ENCODE results near the gene NBAS. TPM values are rescaled to one million over a fixed set of nuclear protein-coding genes. Genes with fewer than 3 reads are reported as not detected.

The NBAS gene
- total and polyA plus RNA-seq, 10 of the 15 experiments (the other 5 are each of a cell fraction or from before 2014, with no cell fraction given): 4.3 to 32.7 (median 20.8) TPM

DNA sequence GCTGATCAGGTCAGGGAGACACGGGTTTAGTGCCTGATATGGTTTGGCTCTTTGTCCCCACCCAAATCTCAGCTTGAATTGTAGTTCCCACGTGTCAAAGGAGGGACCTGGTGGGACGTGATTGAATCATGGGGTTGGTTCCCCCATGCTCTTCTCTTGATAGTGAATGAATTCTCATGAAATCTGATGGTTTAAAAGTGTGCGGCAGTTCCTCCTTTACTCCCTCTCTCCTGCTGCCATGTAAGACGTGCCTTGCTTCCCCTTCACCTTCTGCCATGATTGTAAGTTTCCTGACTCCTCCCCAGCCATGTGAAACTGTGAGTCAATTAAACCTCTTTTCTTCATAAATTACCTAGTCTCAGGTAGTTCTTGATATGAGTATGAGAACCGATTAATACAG lies 424.5 kb downstream of the NBAS start:
- SMC1A ChIA-PET (ENCODE audit: uncharacterized antibody, unreplicated experiment): no interaction called here
- POLR2A ChIA-PET: no interaction called here
- ATAC-seq: no peak

More for the DNA sequence above, 424.5 kb downstream of the NBAS start:
- Histone ChIP-seq H3K79me2 (ENCODE audit: control insufficient read depth, insufficient read depth, low read length) (no peaks in the 10 kb centered on the region), H3K4me1 (ENCODE audit: control insufficient read depth, insufficient read depth, low read length) (0 out of 2 replicates have a peak, but pooled peaks cover 2% of the 10 kb centered on the region), H2AFZ (ENCODE audit: control insufficient read depth, low read depth, low read length) (no peak overlapping the region), H3K36me3 (ENCODE audit: control insufficient read depth in 2 of 2, insufficient read depth in 2 of 2, low read length in 1 of 2) (no peaks in the 10 kb centered on the region), H3K4me3 (no peak overlapping the region), H3K27me3 (replicated peaks in 1 of 2; ENCODE audit: control insufficient read depth in 2 of 2, insufficient read depth in 2 of 2, low read length in 1 of 2) (no peaks in the 10 kb centered on the region), H3K27ac (ENCODE audit: control insufficient read depth, insufficient read depth) (no peak overlapping the region), H3K9ac (ENCODE audit: control insufficient read depth, insufficient read depth, low read length) (no peak overlapping the region), H4K20me1 (ENCODE audit: control insufficient read depth, insufficient read depth) (no peaks in the 10 kb centered on the region), H3K9me3 (replicated peaks; ENCODE audit: control insufficient read depth, insufficient read depth, low read length) (no peaks in the 10 kb centered on the region), H3K4me2 (ENCODE audit: control insufficient read depth, insufficient read depth) (no peak overlapping the region)
- WGBS (ENCODE audit: insufficient coverage, insufficient replicate concordance, low lambda C conversion rate, missing lambda C conversion rate): 52% methylated on average over 6 of the region's 6 CpGs
- TF ChIP-seq PAX8 (IDR thresholded peaks at IDR 0.05): no peak
- no peak for TF ChIP-seq PAX5 (IDR thresholded peaks at IDR 0.05; ENCODE audit: borderline replicate concordance, low read depth, low read length)
- TF ChIP-seq IKZF1 (conservative IDR thresholded peaks at IDR 0.05): no peak
- no peak for TF ChIP-seq ZSCAN29 (IDR thresholded peaks at IDR 0.05)
- TF ChIP-seq, protein P1, sequence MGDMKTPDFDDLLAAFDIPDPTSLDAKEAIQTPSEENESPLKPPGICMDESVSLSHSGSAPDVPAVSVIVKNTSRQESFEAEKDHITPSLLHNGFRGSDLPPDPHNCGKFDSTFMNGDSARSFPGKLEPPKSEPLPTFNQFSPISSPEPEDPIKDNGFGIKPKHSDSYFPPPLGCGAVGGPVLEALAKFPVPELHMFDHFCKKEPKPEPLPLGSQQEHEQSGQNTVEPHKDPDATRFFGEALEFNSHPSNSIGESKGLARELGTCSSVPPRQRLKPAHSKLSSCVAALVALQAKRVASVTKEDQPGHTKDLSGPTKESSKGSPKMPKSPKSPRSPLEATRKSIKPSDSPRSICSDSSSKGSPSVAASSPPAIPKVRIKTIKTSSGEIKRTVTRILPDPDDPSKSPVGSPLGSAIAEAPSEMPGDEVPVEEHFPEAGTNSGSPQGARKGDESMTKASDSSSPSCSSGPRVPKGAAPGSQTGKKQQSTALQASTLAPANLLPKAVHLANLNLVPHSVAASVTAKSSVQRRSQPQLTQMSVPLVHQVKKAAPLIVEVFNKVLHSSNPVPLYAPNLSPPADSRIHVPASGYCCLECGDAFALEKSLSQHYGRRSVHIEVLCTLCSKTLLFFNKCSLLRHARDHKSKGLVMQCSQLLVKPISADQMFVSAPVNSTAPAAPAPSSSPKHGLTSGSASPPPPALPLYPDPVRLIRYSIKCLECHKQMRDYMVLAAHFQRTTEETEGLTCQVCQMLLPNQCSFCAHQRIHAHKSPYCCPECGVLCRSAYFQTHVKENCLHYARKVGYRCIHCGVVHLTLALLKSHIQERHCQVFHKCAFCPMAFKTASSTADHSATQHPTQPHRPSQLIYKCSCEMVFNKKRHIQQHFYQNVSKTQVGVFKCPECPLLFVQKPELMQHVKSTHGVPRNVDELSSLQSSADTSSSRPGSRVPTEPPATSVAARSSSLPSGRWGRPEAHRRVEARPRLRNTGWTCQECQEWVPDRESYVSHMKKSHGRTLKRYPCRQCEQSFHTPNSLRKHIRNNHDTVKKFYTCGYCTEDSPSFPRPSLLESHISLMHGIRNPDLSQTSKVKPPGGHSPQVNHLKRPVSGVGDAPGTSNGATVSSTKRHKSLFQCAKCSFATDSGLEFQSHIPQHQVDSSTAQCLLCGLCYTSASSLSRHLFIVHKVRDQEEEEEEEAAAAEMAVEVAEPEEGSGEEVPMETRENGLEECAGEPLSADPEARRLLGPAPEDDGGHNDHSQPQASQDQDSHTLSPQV (IDR thresholded peaks at IDR 0.05): no peak
- TF ChIP-seq SPI1 (IDR thresholded peaks at IDR 0.05; ENCODE audit: borderline replicate concordance, insufficient read depth, low read depth, low read length): no peak
- no peak for TF ChIP-seq SMAD5 (IDR thresholded peaks at IDR 0.05; ENCODE audit: low read depth)
- no peak for TF ChIP-seq GABPA (IDR thresholded peaks at IDR 0.05; ENCODE audit: low read depth)
- no peak for TF ChIP-seq POLR2AphosphoS5 (IDR thresholded peaks at IDR 0.05; ENCODE audit: low read length)
- TF ChIP-seq, protein P2, sequence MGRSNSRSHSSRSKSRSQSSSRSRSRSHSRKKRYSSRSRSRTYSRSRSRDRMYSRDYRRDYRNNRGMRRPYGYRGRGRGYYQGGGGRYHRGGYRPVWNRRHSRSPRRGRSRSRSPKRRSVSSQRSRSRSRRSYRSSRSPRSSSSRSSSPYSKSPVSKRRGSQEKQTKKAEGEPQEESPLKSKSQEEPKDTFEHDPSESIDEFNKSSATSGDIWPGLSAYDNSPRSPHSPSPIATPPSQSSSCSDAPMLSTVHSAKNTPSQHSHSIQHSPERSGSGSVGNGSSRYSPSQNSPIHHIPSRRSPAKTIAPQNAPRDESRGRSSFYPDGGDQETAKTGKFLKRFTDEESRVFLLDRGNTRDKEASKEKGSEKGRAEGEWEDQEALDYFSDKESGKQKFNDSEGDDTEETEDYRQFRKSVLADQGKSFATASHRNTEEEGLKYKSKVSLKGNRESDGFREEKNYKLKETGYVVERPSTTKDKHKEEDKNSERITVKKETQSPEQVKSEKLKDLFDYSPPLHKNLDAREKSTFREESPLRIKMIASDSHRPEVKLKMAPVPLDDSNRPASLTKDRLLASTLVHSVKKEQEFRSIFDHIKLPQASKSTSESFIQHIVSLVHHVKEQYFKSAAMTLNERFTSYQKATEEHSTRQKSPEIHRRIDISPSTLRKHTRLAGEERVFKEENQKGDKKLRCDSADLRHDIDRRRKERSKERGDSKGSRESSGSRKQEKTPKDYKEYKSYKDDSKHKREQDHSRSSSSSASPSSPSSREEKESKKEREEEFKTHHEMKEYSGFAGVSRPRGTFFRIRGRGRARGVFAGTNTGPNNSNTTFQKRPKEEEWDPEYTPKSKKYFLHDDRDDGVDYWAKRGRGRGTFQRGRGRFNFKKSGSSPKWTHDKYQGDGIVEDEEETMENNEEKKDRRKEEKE (IDR thresholded peaks at IDR 0.05): no peak
- TF ChIP-seq CBX3 (IDR thresholded peaks at IDR 0.05; ENCODE audit: borderline replicate concordance, low read depth): no peak
- TF ChIP-seq ZNF207 (IDR thresholded peaks at IDR 0.05; ENCODE audit: borderline replicate concordance): no peak
- no peak for TF ChIP-seq SMAD1 (IDR thresholded peaks at IDR 0.05; ENCODE audit: low read depth, partially characterized antibody)
- TF ChIP-seq POLR2A (IDR thresholded peaks at IDR 0.05; ENCODE audit: low read depth, low read length): no peak
- TF ChIP-seq KDM1A (IDR thresholded peaks at IDR 0.05; ENCODE audit: borderline replicate concordance): no peak
- TF ChIP-seq, protein P3, sequence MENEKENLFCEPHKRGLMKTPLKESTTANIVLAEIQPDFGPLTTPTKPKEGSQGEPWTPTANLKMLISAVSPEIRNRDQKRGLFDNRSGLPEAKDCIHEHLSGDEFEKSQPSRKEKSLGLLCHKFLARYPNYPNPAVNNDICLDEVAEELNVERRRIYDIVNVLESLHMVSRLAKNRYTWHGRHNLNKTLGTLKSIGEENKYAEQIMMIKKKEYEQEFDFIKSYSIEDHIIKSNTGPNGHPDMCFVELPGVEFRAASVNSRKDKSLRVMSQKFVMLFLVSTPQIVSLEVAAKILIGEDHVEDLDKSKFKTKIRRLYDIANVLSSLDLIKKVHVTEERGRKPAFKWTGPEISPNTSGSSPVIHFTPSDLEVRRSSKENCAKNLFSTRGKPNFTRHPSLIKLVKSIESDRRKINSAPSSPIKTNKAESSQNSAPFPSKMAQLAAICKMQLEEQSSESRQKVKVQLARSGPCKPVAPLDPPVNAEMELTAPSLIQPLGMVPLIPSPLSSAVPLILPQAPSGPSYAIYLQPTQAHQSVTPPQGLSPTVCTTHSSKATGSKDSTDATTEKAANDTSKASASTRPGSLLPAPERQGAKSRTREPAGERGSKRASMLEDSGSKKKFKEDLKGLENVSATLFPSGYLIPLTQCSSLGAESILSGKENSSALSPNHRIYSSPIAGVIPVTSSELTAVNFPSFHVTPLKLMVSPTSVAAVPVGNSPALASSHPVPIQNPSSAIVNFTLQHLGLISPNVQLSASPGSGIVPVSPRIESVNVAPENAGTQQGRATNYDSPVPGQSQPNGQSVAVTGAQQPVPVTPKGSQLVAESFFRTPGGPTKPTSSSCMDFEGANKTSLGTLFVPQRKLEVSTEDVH (IDR thresholded peaks at IDR 0.05; ENCODE audit: low read depth, partially characterized antibody): no peak
- no peak for TF ChIP-seq EZH2 (IDR thresholded peaks at IDR 0.05; ENCODE audit: borderline replicate concordance, control insufficient read depth, low read depth, low read length)
- no peak for DNase-seq (ENCODE audit: low read depth, low spot score)
- RAD21 ChIA-PET (ENCODE audit: unreplicated experiment): no interaction called here
- CTCF ChIA-PET: no interaction called here
- no TSS peak for BruUV-seq (replicated peaks)
- no peak for FAIRE-seq
- in situ Hi-C loops (cut with MboI) (no loop called here), intact Hi-C loops (cut with micrococcal nuclease; ENCODE audit: unreplicated experiment) (no loop called here)

Data from GM12878 (cell line).